Activated naive CD4-positive, alpha-beta T cell treated with anti-CD3 and anti-CD28 coated beads for 36 hours (primary cell): ENCODE measurements around the gene HS3ST4. TPM values are rescaled to one million over a fixed set of nuclear protein-coding genes. Genes with fewer than 3 reads are reported as not detected.

Experiments
- CTCF ChIA-PET: fragments of 350-600 bp; sonication (Branson Sonifier 250); formaldehyde crosslinking; loops from one replicate; lab custom pipeline; 2021; ENCODE audit warnings: antibody characterized with exemption; lab: Charles Lee
- DNase-seq: peaks from one replicate; pipeline ENCODE4 v3.0.0-alpha.2; 2020
- H3K27ac Mint-ChIP-seq: one replicate; pipeline ENCODE4 v1.8.0; 2021; ENCODE audit warnings: mild to moderate bottlenecking, mixed read lengths
- H3K27me3 Mint-ChIP-seq: one replicate; pipeline ENCODE4 v1.8.0; 2021; ENCODE audit warnings: low read depth, mixed read lengths
- H3K36me3 Mint-ChIP-seq: one replicate; pipeline ENCODE4 v1.8.0; 2021; ENCODE audit warnings: low read depth, mixed read lengths
- H3K4me1 Mint-ChIP-seq: one replicate; pipeline ENCODE4 v1.8.0; 2021; ENCODE audit warnings: low read depth, mixed read lengths
- H3K4me3 Mint-ChIP-seq: one replicate; pipeline ENCODE4 v1.8.0; 2021; ENCODE audit warnings: mild to moderate bottlenecking, moderate library complexity, mixed read lengths
- H3K9me3 Mint-ChIP-seq: one replicate; pipeline ENCODE4 v1.8.0; 2021; ENCODE audit warnings: mixed read lengths
- intact Hi-C: fragments of 100-400 bp; cut with micrococcal nuclease; formaldehyde crosslinking; loops from one replicate; pipeline ENCODE4 v1.15.1; 2023
- total RNA-seq, 2 experiments: library from RNA; stranded (reverse); gene quantifications; one replicate each; pipeline ENCODE4 v1.2.3, GENCODE V29; 2021

Gene HS3ST4
- total RNA-seq, 2 experiments from 2014 or later = not detected

GRCh38 chr16:25877103-25877502 lies 185.3 kb downstream of the HS3ST4 start:
- Mint-ChIP-seq H3K9me3 (no peaks in the 10 kb centered on the region), H3K36me3 (no peaks in the 10 kb centered on the region), H3K27ac (no peak overlapping the region), H3K4me3 (no peak overlapping the region), H3K4me1 (no peaks in the 10 kb centered on the region), H3K27me3 (peaks cover 17% of the 10 kb centered on the region)
- CTCF ChIA-PET = no interaction called here
- no peak for DNase-seq
- intact Hi-C loops = no loop called here

DNA sequence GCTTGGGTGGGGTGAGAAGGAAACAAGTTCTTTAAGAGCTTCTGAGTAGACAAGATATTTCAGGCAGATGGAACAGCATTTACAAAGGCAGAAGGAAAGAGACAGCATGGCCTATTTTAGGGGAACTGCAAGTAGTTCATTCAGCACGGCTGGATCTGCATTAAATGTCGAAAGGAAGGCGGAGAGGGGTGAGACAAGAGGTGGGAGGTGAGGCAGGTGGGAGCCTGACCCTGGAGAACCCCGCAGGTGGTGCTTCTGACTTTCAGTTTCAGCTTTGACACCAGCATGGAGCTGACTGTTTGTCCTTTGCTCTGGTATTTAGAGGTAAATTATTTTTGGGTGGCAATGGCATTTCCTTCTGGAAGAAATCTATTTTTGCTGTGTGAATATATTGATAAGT lies 194.8 kb downstream of the HS3ST4 start:
- no peak for DNase-seq
- intact Hi-C loops = no loop called here
- peaks cover 9% of the 10 kb centered on the region for H3K27me3 Mint-ChIP-seq
- H3K4me1 Mint-ChIP-seq = no peaks in the 10 kb centered on the region
- H3K27ac Mint-ChIP-seq = no peak overlapping the region
- H3K36me3 Mint-ChIP-seq = no peaks in the 10 kb centered on the region
- CTCF ChIA-PET = no interaction called here
- no peak overlapping the region for H3K4me3 Mint-ChIP-seq
- H3K9me3 Mint-ChIP-seq = peaks cover 13% of the 10 kb centered on the region

DNA sequence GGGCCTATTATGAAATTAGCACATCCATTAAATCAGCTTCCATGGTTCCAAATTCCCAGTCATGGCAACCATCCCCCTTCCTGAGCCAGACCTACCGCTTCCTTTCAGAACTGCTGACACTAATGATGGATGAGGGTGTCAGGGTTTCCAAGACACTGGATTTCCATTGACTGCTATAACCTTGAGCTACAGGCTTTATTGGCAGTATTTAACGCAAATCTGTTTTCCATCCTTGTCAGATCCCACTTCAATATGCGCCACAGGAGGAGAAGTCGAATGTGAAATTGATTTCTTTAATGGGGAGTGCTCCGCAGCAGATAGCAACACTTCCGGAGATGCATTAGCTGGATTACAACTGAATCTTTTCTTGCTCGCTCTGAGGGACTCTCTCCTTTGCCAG lies 197.1 kb downstream of the HS3ST4 start:
- intact Hi-C loops = no loop called here
- Mint-ChIP-seq H3K27ac (no peak overlapping the region), H3K27me3 (peaks cover 3% of the 10 kb centered on the region), H3K4me3 (no peak overlapping the region), H3K4me1 (no peaks in the 10 kb centered on the region), H3K36me3 (no peaks in the 10 kb centered on the region), H3K9me3 (peaks cover 13% of the 10 kb centered on the region)
- DNase-seq = no peak
- CTCF ChIA-PET = no interaction called here

DNA sequence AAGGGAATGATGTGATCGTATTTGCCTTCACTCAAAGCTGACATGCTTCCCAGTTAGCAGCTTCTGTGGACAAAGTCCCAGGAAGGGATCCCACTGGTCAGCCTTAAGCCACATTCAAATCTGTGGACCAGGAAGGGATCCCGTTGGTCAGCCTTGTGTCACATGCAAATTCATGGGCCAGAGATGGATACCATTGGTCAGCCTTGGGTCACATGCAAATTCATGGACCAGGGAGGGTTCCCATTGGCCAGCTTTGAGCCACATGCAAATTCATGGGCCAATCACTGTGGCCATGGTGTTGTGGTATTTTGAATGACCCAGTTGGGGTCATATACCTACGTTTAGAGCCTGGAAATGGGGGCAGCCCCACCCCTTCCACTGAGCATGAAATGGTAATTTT lies 201.6 kb downstream of the HS3ST4 start:
- Mint-ChIP-seq H3K27ac (no peak overlapping the region), H3K4me3 (no peak overlapping the region), H3K9me3 (peaks cover 13% of the 10 kb centered on the region), H3K27me3 (peaks cover 27% of the 10 kb centered on the region), H3K36me3 (no peaks in the 10 kb centered on the region), H3K4me1 (no peaks in the 10 kb centered on the region)
- CTCF ChIA-PET = no interaction called here
- no peak for DNase-seq
- intact Hi-C loops = no loop called here

- Mint-ChIP-seq H3K27me3 (peaks cover 27% of the 10 kb centered on the region), H3K36me3 (no peaks in the 10 kb centered on the region), H3K27ac (no peak overlapping the region), H3K4me3 (no peak overlapping the region), H3K9me3 (peaks cover 13% of the 10 kb centered on the region), H3K4me1 (no peaks in the 10 kb centered on the region)
- no peak for DNase-seq
- intact Hi-C loops = no loop called here
- CTCF ChIA-PET = no interaction called here
These were observed 202.3 kb downstream of the HS3ST4 start for GRCh38 chr16:25894093-25894492.

- intact Hi-C loops = no loop called here
- DNase-seq = no peak
- Mint-ChIP-seq H3K9me3 (peaks cover 5% of the 10 kb centered on the region), H3K27me3 (peaks cover 30% of the 10 kb centered on the region), H3K27ac (no peak overlapping the region), H3K36me3 (no peaks in the 10 kb centered on the region), H3K4me3 (no peak overlapping the region), H3K4me1 (no peaks in the 10 kb centered on the region)
- CTCF ChIA-PET = no interaction called here
These were observed 203.6 kb downstream of the HS3ST4 start for GRCh38 chr16:25895380-25895779.

GRCh38 chr16:25896411-25896810 lies 204.7 kb downstream of the HS3ST4 start:
- no peaks in the 10 kb centered on the region for H3K4me1 Mint-ChIP-seq
- no peak for DNase-seq
- no peak overlapping the region for H3K4me3 Mint-ChIP-seq
- H3K9me3 Mint-ChIP-seq = no peaks in the 10 kb centered on the region
- CTCF ChIA-PET = no interaction called here
- no peak overlapping the region for H3K27ac Mint-ChIP-seq
- intact Hi-C loops = no loop called here
- no peaks in the 10 kb centered on the region for H3K36me3 Mint-ChIP-seq
- H3K27me3 Mint-ChIP-seq = peaks cover 30% of the 10 kb centered on the region

- H3K4me3 Mint-ChIP-seq = no peak overlapping the region
- H3K27ac Mint-ChIP-seq = no peak overlapping the region
- no peaks in the 10 kb centered on the region for H3K36me3 Mint-ChIP-seq
- H3K27me3 Mint-ChIP-seq = peaks cover 35% of the 10 kb centered on the region
- H3K4me1 Mint-ChIP-seq = no peaks in the 10 kb centered on the region
- no peak for DNase-seq
- CTCF ChIA-PET = no interaction called here
- intact Hi-C loops = no loop called here
- H3K9me3 Mint-ChIP-seq = no peaks in the 10 kb centered on the region
These were observed 205.9 kb downstream of the HS3ST4 start for GRCh38 chr16:25897702-25898101.

- no peak overlapping the region for H3K27ac Mint-ChIP-seq
- no peaks in the 10 kb centered on the region for H3K9me3 Mint-ChIP-seq
- no peaks in the 10 kb centered on the region for H3K4me1 Mint-ChIP-seq
- H3K27me3 Mint-ChIP-seq = peaks cover 12% of the 10 kb centered on the region
- no peak overlapping the region for H3K4me3 Mint-ChIP-seq
- no peak for DNase-seq
- CTCF ChIA-PET = no interaction called here
- intact Hi-C loops = no loop called here
- no peaks in the 10 kb centered on the region for H3K36me3 Mint-ChIP-seq
These were observed 214.1 kb downstream of the HS3ST4 start for GRCh38 chr16:25905810-25906209.

DNA sequence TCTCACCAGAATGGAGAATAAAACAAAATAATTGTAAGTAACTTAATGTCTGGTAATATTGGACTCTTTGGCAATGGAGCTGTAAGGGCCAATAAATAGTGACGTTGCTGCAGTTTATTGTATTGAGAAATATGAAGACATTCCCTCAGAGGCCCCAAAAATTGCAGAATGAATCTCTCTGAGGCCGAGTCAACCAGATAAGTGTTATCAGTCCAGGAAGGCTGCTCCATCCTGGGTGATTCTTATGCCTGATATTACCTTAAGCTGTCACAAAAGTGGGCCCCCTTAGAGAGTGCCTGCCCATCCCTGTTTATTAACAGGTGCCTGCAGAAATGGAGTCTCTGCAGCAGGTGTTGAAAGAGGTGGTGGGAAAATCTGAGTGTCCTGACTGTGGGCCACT lies 219.2 kb downstream of the HS3ST4 start:
- H3K4me1 Mint-ChIP-seq = no peaks in the 10 kb centered on the region
- H3K9me3 Mint-ChIP-seq = no peaks in the 10 kb centered on the region
- H3K27ac Mint-ChIP-seq = no peak overlapping the region
- intact Hi-C loops = no loop called here
- CTCF ChIA-PET = interaction anchor here (0.6 kb wide), 1 partner anchor 75 kb away, joined by 3 read pairs; no protein-coding TSS in a partner anchor
- H3K4me3 Mint-ChIP-seq = no peak overlapping the region
- H3K27me3 Mint-ChIP-seq = peaks cover 2% of the 10 kb centered on the region
- DNase-seq = no peak
- no peaks in the 10 kb centered on the region for H3K36me3 Mint-ChIP-seq

- peaks cover 3% of the 10 kb centered on the region for H3K27me3 Mint-ChIP-seq
- intact Hi-C loops = no loop called here
- no peak for DNase-seq
- H3K27ac Mint-ChIP-seq = no peak overlapping the region
- no peaks in the 10 kb centered on the region for H3K4me1 Mint-ChIP-seq
- CTCF ChIA-PET = no interaction called here
- no peaks in the 10 kb centered on the region for H3K9me3 Mint-ChIP-seq
- H3K36me3 Mint-ChIP-seq = no peaks in the 10 kb centered on the region
- no peak overlapping the region for H3K4me3 Mint-ChIP-seq
These were observed 220.6 kb downstream of the HS3ST4 start for GRCh38 chr16:25912321-25912720.

- CTCF ChIA-PET = no interaction called here
- H3K36me3 Mint-ChIP-seq = no peaks in the 10 kb centered on the region
- peaks cover 6% of the 10 kb centered on the region for H3K27me3 Mint-ChIP-seq
- H3K9me3 Mint-ChIP-seq = no peaks in the 10 kb centered on the region
- no peaks in the 10 kb centered on the region for H3K4me1 Mint-ChIP-seq
- intact Hi-C loops = no loop called here
- H3K27ac Mint-ChIP-seq = no peak overlapping the region
- H3K4me3 Mint-ChIP-seq = no peak overlapping the region
- DNase-seq = no peak
These were observed 222.7 kb downstream of the HS3ST4 start for GRCh38 chr16:25914357-25914962.

- H3K4me3 Mint-ChIP-seq = no peak overlapping the region
- no peak overlapping the region for H3K27ac Mint-ChIP-seq
- intact Hi-C loops = no loop called here
- no peak for DNase-seq
- CTCF ChIA-PET = interaction anchor here (1.0 kb wide), 1 partner anchor 24 kb away, joined by 4 read pairs; no protein-coding TSS in a partner anchor
- no peaks in the 10 kb centered on the region for H3K9me3 Mint-ChIP-seq
- H3K36me3 Mint-ChIP-seq = no peaks in the 10 kb centered on the region
- H3K27me3 Mint-ChIP-seq = peaks cover 6% of the 10 kb centered on the region
- H3K4me1 Mint-ChIP-seq = no peaks in the 10 kb centered on the region
These were observed 224.3 kb downstream of the HS3ST4 start for GRCh38 chr16:25916037-25916436.
